ENCODE results near the gene OR4D6.

OR4D6 gene

DNA sequence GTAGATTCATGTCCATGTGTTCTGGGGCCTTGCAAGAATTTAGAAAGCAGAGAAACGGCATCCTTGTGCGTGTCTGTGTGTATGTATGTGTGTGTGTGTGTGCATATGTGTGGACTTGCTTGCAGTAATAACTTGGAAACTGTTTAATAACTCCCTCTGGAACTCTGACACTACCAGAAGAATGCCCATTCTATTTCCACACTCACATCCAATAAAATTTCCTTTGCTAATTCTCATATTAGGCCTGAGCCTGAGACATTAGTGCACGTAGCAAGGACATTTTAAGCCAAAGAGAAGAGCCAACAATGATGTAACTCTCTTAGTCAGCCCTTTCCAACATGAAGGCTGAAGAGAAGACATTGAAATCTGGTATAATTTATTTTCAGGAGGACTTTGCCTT, 3.2 kb downstream of the OR4D6 start:
- Histone ChIP-seq H3K4me1 (ENCODE audit: insufficient read depth, low read length) (no peaks in the 10 kb centered on the region), H3K9ac (ENCODE audit: low read depth, low read length) (no peak overlapping the region), H3K36me3 (ENCODE audit: insufficient read depth, low read length) (no peaks in the 10 kb centered on the region), H3K9me3 (ENCODE audit: control insufficient read depth, insufficient read depth, low read length) (no peaks in the 10 kb centered on the region)

DNA sequence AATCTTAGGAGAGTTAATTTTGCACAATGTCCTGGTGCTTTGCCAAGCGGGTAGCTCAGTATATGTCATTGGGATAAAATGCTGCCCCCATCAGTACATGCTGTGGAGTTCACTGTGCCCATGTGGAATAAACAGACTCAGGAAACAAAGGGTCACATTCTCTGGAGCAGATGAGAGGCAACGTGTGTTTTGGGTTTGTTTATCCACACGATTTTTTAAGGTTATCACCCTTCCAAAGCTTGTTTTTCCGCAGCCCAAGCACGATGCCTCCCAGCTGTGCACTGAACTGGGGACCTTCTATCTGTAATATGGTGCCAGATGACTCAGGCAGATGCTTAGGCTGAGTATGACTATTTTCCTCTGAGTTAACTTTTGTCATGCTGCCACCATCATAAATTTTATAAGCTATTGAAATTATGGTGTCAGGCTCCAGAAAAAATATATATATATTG, 6.5 kb downstream of the OR4D6 start:
- Histone ChIP-seq H3K9me3 (ENCODE audit: control insufficient read depth, insufficient read depth, low read length) (no peaks in the 10 kb centered on the region), H3K36me3 (ENCODE audit: insufficient read depth, low read length) (no peaks in the 10 kb centered on the region), H3K9ac (ENCODE audit: low read depth, low read length) (no peak overlapping the region), H3K4me1 (ENCODE audit: insufficient read depth, low read length) (no peaks in the 10 kb centered on the region)

DNA sequence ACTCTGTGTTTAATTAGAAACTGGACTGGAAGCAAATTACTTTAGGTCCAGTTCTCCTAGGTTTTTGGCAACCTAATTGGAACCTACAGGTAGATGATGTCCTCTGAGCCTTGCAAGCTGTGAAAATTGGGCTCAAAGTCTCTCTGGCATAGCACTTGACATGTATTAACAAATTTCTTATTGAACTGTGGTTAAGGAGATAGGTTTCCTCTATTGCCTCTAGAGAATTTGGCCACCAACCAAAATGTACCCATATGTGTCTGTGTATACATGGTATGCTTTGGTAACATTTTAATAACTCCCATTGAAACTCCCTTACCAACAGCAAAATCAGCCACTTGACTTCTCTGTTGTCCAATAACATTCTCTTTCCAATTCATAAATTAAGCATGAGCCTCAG, 16.3 kb downstream of the OR4D6 start, which contains the start of gene OR4D10:
Gene OR4D10 (plus strand): TSS at position 301 of the 400 bp plus-strand sequence. CDS start 4,115 bp downstream, outside the sequence.
- Histone ChIP-seq H3K4me1 (ENCODE audit: insufficient read depth, low read length) (no peaks in the 10 kb centered on the region), H3K9ac (ENCODE audit: low read depth, low read length) (no peak within 1 kb of the TSS), H3K36me3 (ENCODE audit: insufficient read depth, low read length) (no peaks in the 10 kb centered on the region), H3K9me3 (ENCODE audit: control insufficient read depth, insufficient read depth, low read length) (no peaks in the 10 kb centered on the region)

DNA sequence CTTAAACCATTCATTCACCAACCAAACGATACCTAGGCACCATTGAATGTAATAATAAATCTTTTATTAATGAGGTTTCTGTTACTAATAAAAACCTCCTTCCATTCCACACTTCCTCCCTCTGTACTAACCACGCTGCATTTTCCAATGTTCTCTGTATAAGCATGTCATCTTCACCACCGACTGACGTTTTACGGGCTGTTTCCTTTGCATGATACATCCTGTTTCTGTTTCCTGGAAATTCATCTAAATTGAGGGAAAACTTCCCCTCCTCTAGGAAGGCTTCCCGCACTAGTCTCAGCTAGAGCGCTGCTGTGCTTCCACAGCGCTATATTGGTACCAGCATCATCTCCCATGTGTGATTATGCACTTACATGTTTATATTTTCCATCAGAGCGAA, 18.4 kb downstream of the OR4D6 start:
- Histone ChIP-seq H3K4me1 (ENCODE audit: insufficient read depth, low read length) (no peaks in the 10 kb centered on the region), H3K9ac (ENCODE audit: low read depth, low read length) (no peak overlapping the region), H3K36me3 (ENCODE audit: insufficient read depth, low read length) (no peaks in the 10 kb centered on the region), H3K9me3 (ENCODE audit: control insufficient read depth, insufficient read depth, low read length) (no peaks in the 10 kb centered on the region)

DNA sequence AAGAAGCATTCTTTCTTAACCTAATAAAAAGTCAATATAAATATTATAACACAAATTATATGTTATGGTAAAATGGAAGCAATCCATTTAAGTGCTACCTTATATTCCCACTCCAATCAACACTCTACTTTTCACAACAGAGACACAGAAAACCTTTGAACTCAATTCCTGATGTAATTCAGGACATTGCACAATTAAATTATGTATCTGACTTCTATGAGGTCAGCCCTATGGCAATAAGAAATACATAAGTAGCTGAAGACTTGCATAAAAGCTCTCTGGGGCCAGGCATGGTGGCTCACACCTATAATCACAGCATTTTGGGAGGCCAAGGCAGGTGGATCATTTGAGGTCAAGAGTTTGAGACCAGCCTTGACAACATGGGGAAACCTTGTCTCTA, 23.1 kb downstream of the OR4D6 start:
- Histone ChIP-seq H3K9me3 (ENCODE audit: control insufficient read depth, insufficient read depth, low read length) (no peaks in the 10 kb centered on the region), H3K36me3 (ENCODE audit: insufficient read depth, low read length) (no peaks in the 10 kb centered on the region), H3K9ac (ENCODE audit: low read depth, low read length) (no peak overlapping the region), H3K4me1 (ENCODE audit: insufficient read depth, low read length) (no peaks in the 10 kb centered on the region)

DNA sequence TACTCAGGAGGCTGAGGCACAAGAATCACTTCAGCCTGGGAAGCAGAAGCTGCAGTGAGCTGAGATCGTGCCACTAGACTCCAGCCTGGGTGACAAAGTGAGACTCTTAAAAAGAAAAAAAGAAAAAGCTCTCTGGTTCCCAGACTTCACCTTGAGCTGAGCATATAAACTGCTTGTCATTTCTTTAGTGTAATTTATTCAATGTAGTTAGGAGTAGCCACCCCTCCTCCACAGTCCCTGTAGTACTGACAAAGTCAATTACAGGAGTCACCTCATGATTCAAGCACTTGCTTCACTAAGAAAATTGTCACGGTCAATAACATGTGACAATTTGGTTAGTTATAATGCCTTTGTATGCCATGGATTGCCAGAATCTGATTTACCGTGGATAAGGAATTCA, 23.6 kb downstream of the OR4D6 start:
- H3K9me3 ChIP-seq (ENCODE audit: control insufficient read depth, insufficient read depth, low read length), result no peaks in the 10 kb centered on the region
- H3K36me3 ChIP-seq (ENCODE audit: insufficient read depth, low read length), result no peaks in the 10 kb centered on the region
- no peaks in the 10 kb centered on the region for H3K4me1 ChIP-seq (ENCODE audit: insufficient read depth, low read length)
- H3K9ac ChIP-seq (ENCODE audit: low read depth, low read length), result no peak overlapping the region

GRCh38 chr11:59501931-59502330, 45.2 kb downstream of the OR4D6 start:
- H3K4me1 ChIP-seq (ENCODE audit: insufficient read depth, low read length), result no peaks in the 10 kb centered on the region
- no peak overlapping the region for H3K9ac ChIP-seq (ENCODE audit: low read depth, low read length)
- no peaks in the 10 kb centered on the region; the same call in 1 of the 2 replicates for H3K36me3 ChIP-seq (ENCODE audit: insufficient read depth, low read length)
- H3K9me3 ChIP-seq (ENCODE audit: control insufficient read depth, insufficient read depth, low read length), result no peaks in the 10 kb centered on the region

GRCh38 chr11:59503276-59503675, 46.5 kb downstream of the OR4D6 start, which contains the start of gene OR4D11:
OR4D11 (plus strand) TSS chr11:59503576; CDS start chr11:59503576, 0 bp downstream.
- Histone ChIP-seq H3K36me3 (ENCODE audit: insufficient read depth, low read length) (no peaks in the 10 kb centered on the region; the same call in 1 of the 2 replicates), H3K9ac (ENCODE audit: low read depth, low read length) (no peak within 1 kb of the TSS), H3K9me3 (ENCODE audit: control insufficient read depth, insufficient read depth, low read length) (no peaks in the 10 kb centered on the region), H3K4me1 (ENCODE audit: insufficient read depth, low read length) (no peaks in the 10 kb centered on the region)
